Stimulated activated CD8-positive, alpha-beta memory T cell treated with anti-CD3 and anti-CD28 coated beads, Interleukin-7, amount 100 ng/mL, for 1 hour (primary cell): ENCODE measurements around the gene ASB12.
"Not testable (repeated sequence)": the region's sequence is repeated elsewhere in the genome, so short reads cannot be mapped to it uniquely, and the experiment has no call there.

ENCODE experiments used
- DNase-seq, 2 donors: peaks; one replicate each; pipeline ENCODE4 v3.0.0-alpha.2; 2020; ENCODE audit warnings: low read depth in 2 of 2

ASB12 gene, protein sequence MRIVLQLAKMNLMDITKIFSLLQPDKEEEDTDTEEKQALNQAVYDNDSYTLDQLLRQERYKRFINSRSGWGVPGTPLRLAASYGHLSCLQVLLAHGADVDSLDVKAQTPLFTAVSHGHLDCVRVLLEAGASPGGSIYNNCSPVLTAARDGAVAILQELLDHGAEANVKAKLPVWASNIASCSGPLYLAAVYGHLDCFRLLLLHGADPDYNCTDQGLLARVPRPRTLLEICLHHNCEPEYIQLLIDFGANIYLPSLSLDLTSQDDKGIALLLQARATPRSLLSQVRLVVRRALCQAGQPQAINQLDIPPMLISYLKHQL

DNA sequence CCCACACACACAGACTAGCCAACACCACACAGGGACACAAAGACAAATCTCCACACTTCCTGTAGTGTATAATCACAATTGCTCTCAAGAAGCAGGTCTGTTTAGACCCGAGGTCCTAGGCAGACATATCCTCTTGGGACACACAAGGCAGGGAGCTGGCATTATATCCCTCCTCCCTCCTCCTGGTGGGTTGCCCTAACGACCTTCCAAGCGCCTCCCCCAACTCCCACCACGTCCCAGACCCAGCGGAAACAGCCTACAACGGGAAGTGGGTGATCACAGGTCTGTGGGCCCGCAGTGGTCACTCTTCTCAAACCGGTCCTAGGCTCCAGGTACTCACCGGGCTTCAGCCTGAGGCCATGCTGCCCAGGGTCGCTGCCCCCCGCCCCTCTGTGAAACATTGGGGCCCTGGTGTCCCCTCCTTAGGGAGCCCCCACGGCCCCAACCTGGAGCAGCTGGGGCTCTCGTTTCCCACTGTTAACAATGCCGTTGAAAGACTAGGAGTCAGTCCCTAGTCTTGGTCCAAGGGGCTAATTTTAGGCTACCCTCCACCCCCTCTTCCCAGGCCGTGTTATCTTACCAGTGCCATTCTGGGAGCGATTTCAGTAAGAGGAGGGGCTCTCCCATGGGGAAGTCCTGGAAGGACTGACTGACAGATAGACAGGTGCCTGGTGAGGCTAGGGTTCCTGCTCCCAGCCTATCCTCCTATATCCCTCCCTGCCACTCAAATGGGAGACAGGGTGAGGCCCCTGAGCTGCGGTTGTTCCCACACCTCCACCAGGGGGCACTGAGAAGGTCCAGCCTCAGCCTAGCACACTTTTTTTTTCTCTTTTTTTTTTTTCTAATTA is at the start of gene ASB12:
Gene ASB12, minus strand, starts transcription at position 485 of the 848 bp plus-strand sequence. CDS start 4,957 bp downstream, outside the sequence.
- DNase-seq = no peak

DNA sequence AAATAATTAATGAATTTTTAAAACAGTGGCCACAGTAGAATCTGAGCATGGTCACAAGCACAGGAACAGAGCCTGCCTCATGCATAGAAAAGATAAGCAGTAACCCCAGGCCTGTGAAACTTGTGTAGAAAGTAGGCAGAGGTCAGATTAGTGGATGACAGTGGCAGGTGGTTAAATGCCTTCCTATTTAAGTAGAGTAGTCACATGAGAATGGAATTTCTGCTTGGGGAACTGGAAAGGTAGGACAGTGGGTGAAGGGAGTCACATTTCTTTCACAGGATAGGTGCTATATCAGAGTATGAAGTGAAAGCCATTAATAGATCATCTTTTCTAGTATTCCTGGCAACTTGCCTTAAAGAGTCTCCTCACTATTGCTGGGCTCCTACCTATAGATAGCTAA is 34.9 kb upstream of the ASB12 start:
- DNase-seq = no peak

DNA sequence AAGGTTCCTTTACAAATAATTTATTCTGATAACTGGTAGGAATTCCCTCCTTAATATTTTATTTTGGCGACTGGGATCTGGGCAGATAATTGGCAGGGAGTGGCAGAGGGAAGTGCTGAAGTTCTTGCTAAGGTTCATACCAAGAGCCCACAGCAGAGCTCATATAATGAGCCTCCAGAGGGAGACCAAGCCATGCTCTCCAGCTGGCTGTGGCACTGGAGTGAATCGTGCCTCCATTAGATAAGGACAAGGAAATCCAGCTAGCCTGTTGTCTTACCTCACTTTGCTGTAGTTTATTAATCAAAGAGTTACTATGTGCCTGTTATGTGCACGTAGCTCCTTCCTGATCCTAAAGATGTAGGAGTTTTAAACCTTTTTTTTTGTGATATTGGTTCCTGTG is 1.3 kb downstream of the ASB12 start:
- DNase-seq = no peak

DNA sequence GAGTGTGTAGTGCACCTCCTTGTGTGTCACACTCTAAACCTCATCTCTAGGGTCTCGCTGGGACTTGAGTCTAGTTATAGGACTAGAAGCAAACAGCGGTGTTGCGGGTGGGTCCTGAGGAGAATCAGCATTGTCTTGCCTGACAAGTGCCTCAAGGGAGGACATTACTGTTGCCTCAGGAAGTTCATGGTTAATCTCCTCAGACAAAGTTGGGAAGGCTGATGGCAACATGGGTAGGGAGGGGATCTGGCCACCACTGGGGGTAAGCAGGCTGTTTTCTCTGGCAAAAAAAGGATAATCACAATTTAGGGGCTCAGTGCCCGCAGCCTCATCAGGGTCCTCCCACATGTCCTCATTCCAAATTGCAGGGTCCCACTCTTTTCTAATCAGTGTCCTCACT is 12.4 kb downstream of the ASB12 start:
- no peak for DNase-seq

DNA sequence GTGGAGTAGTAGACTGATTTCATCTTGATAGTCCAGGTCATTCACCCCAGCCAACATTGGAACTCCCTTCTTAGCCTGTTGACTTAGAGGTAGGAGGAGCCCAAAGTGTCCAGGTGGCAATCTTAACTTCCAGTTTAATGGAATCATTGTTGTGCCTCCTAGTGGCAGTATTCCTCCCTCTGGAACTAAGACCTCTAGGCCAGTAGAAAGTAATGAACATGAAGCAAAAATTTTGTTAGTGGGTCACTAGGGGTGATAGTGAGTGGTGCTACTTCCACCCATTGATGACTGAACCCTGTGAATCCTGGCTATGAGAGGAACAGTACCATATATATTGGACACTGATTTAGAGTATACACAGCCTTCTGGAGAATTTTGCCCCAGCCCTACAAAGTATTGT is 16.4 kb downstream of the ASB12 start:
- DNase-seq = not testable (repeated sequence)

DNA sequence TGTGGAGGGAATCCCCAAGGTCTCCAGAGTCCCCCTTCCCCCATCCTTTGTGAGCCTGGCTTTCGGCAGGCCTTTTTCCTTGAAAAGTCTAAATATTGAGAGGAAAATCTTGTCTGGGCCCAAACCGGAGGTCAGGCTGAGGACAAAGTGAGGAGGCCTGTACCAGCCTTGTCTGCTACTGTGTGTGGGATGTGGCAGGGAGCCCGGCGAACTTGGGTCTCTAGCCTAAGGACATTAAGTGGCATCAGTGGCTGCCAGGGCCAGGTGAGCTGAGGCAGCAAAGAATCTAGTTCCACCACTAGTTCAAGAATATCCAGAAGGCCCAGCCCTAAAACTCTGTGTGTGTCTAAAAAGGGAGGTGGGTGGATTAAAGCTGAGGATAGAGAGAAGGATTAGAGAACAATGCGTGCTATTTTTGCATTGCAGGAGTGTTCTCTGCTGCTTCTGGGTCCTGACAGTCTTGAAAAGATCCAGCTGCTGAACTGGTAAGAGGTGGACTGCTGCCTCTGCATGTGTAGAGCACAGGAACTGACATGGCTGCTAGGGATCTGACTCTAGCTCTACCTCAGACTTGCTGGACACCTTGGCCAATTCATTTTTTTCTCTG is 23.7 kb downstream of the ASB12 start:
- DNase-seq = no peak

DNA sequence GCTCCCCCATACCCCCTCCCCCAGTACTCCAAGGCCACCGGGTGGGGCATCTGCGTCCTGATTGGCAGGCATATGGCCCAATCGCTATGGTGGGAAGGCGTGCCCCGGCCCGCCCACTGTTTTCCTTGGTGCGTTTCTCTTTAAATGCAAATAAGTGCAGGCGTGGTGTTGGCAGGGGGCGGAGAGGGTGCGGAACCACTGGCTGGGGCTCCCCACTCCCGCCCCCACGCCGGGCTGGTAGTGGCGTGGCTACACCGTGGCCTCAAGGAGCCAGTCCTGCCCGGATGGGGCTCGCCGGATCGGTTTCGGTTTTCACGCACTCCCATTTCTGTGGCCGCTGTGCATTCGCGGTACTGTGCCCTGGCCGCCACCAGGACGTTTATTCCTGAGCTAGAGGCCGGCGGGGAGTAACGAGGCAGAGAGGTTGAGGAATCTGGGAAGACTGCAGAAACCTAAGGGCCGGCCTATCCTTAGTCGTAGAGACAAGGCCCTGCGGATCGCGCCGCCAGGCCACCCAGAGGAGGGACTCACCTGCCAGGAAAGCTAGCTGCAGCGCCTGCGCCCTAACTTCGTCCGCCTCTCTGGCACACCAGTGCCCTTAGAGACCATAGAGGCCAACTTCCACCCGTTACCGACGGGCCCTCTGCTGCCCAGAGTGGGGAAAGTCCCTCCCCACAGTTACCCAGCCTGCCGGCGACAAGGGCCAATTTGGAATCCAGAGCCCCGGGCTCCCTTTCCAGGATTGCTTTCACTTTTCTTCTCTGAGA is 24.5 kb downstream of the ASB12 start:
- DNase-seq = peak; percentile 69 to 75

DNA sequence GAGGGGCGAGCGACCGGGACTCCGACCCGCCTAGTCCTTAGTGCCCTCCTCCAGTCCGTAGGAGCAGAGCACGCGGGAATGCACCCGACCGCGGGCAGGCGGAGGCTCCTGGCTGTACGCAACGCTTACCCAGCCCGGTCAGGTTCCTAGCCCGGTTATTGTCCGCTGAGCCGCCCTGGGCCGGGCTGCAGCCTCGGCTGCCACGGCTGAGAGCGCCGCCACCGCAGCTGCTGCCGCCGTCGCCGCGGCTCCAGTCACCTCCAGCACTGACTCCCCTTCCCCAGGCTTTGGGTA is 25.0 kb downstream of the ASB12 start, which contains the start of gene AMER1:
Gene AMER1, minus strand, starts transcription at position 268 of the 294 bp plus-strand sequence. CDS start 12,422 bp downstream, outside the sequence.
- DNase-seq = no peak

DNA sequence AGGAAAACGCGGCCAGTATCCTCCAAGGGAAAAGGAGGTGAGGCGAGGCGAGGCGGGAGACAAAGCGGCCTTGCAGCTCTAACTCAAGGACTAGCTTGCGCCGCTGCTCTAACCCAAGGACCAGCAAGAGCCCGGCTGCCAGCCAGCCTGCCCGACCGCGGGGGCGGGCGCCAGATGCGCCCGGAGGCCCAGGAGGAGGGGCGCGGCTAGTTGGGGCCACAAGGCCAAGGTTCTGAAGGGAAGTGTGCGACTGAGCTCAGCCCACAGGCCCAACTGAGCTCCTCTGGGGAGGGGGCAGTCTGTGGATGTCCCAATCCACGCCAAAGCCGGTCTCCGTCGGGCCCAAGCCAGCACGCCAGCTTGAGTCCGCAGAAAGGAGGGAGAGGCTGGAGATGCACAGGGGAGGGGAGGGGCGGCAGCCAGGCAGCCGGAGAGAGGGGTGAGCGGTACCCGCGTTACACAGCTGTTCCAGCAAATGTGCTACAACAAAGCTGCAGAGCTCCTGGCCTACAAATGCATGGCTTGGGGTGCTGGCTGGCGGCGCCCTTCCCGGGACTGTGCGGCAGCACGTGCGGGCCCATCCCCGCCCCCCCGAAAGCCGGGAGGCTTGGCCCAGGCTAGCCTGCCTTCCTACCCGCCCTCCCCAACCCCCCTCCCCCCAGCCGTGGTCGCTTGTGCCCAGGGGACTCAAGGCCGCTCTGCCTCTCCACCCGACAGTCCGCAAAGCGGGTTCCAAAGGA is 25.5 kb downstream of the ASB12 start:
- DNase-seq = no peak

DNA sequence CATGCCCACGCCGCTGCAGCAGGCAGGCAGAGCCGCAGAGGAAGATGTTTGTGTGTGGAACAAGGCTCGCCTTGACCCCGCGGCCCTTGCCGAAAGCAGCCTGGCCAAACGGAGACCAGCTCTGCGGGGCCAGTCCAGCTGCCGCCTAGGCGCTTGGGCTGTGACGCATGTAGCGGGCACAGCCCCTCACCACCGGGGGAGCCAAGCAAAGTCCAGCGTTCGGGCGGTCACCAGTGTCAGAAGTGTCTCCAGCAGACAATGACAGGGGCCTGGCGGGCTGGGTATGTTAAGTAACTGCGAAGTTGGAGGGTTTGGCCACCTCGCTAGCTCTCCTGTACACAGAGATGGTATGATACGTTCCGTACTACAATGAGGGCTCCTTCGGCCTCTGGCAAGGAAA is 26.2 kb downstream of the ASB12 start:
- no peak for DNase-seq

DNA sequence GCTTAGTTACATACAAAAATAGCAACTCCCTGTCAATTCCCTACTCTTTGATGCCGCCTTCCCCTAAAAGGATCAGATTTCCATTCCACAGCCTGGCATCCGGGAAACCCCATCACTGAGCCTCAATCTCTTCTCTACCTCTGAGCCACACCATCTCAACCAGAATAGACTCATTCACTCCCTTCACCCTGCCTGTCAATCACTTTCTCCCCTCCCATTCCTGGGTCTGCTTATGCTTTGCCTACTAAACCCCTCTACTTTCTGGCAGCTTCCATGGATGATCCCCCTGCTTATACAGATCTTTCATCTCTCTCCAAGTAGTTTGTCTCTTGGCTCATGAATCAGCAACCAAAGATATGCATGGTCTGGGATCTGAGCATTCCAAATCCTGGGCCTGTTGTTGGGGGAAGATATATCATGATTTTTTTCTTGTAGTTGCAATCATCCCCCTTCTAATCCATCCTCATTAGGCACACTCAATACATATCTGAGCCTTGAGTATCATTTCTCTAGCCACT is 27.5 kb downstream of the ASB12 start:
- DNase-seq = no peak

DNA sequence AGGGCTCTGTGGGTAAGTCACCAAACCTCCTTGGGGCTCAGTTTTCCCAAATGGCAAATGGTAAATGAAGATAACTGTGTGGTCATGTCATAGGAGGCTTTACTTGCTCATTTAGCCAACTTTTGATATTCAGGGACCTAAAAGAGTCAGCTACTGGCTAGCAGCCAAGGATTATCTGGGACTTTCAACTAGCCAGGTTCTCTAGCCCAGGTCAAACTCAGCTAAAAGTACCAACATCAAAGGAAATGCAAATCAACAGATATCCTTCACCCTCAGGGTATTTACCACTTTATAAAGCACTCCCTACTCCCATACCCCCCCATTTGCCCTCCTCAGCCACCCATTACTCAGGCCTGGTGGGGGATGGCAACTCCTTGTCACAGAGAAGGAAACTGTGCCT is 32.4 kb downstream of the ASB12 start:
- DNase-seq = no peak

DNA sequence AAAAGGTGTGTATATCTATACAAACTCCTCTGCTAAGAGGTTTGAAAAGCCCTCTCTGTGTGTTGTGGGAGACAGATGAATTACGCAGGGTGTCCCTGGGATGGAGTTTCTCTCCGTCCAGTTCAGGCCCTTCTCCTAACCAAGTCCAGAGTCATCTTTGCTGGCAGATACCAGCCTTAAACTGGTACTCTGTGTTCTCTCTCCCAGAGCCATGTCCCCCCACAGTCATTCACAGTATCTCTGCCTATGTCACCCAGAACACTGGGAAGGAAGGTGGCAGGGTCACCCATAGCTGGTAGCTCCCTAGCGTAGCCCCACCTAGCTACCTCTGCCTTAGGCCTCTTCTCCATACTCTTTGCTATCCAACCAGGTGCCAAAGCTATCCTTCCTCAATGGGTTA is 33.8 kb downstream of the ASB12 start:
- DNase-seq = no peak

DNA sequence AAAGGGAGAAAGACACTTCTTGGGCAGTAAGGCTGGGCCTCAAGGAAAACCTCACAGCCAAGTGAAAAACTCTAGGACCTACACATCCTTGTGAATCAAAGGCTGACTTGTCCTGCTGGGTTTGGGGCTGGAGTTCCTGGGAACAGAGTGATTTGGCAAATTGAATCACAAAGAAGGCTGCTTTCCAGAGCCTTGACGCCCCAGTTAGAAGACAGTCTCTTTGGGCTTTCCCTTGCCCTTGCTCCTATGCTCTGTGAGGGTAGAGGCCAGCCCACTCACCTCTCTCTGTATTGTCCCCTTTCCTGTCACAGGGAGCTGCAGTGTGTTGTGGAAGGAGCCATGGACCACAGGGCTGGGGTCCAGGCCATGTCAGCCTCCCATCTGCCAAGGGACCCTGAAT is 34.5 kb downstream of the ASB12 start:
- DNase-seq = no peak

DNA sequence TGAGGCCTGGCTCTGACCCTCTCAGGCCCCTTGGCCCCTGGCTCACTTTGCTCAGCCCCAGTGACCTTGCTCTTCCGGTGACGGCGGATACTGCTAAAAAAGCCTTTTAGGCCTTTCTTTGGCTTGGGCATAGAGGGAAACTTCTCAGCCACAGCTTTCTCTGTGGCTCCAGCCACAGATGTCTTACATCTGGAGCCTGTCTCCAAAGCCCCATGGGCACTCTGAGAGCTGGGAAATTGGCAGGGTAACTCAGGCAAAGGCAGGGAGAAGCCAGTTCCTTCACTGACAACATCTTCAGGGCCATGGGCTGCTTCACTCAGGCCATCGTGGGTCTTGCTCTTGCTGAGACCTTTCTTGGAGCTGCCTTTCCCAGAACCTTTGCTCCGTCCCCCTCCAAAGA is 37.7 kb downstream of the ASB12 start:
- DNase-seq = no peak

DNA sequence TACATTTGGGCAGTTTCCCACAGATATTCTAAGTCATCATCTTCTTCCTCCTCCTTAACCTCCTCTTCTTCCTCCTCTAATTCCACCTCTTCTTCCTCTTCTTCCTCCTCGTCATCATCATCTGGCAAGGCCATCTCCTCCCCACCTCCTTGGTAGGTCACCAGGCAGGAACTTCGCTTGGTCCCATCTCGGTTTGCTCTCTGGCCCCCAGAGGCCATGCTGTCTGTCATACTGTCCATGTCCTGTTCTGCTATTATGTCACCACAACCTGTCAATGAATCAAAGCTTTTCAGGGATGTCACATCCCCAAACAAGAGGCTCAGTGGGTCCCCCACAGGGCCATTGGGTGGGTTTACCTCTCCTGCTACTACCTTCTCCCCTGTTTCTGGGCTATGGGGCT is 38.4 kb downstream of the ASB12 start:
- no peak for DNase-seq

DNA sequence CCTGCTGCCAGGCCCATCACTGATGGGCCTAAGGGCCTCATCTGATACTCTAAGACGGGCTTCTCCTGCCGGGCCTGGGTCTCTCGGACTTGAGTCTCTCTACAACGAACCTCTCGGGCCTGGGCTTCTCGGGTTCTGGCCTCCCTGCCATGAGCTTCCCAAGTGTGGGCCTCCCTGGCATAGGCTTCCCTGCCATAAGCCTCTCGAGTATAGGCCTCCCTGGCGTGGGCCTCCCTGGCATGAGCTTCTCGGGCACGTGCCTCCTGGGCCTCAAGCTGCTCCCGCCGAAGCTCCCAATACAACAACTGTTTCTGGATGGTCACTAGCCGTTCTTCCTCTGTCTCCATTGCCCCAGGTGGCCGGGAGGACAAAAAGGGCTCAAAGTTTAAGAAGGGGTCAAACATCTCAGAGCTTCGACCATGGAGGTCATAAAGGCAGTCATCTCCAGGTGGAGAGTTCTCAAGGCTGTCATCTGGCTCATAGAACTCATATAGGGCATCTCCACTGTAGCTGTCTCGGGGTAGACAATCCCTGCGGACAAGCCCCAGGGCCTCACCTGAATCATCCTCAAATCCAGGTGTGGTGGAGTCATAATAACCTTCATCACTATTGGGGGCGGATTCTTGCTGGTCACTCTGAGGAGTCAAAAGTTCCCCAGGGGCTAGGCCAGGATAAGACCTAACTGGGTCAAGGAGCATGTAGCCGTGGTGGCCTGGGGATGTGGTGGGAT is 39.0 kb downstream of the ASB12 start:
- no peak for DNase-seq

DNA sequence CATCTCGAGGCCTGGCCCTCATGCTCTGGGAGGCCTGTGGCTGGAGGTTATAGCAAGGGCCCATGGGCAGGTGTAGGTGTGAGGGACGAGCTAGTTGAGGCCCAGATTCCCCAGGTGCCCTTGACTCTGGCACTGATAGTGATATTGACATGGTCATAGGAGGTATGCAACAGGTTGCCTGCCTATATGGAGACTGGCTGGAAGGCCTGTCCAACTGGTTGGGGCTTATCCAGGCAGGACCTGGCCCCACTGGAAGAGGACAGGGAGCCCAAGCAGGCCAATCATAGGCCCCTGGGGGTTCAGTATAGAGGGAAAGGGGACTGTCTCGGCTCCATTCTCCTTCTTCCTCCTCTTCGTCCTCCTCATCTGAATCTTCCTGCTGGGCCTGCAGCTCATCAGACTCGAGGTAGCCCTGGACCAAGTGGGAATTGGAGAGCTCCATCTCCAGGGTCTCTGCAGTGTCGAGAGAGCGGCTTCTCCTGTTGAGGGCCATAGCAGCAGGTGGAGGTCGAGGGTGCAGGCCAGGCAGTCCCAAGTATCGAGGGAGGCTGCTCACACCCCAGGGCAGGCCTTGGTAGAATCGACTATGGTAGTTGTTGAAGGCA is 40.2 kb downstream of the ASB12 start:
- DNase-seq = no peak

DNA sequence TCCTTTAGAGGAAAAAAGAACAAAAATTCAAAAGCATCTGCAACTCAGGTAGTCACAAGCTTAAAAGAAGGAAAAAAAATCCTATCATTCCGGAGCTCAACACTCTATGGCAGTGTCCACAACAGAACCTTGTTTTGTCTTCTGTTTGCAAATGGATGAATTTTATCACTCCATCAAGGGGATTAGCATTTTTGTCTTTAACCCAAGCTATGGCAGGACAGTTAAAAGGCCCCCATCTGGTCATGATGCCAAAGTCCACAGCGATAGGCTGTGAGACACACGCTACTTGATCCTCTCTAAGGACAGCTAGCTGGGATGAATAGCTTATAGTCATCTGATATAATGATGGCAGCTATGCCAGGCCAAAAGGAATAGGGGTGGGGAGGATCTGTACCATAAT is 41.5 kb downstream of the ASB12 start:
- no peak for DNase-seq

DNA sequence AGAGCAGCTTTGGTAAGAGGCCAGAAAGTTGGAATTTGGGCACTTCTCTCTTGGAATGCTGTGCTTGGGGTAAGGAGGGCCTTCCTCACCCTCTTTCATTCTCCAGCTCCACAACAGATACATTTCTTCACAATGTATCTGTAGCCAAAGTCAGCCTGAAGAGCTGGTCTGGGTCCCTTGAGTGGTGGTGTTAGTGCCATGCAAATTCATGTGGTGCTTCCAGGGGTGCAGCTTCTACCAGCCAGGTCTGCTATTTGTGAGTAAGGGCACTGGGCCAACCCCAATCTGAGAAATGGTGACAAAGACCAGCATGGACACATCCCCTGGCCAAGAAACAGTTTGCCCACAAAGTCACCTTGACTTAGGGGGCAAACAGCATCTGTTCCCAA is 42.7 kb downstream of the ASB12 start:
- no peak for DNase-seq
